GM21737 (cell line): ENCODE results near the gene SOX5.
"Not testable (repeated sequence)": the region's sequence is repeated elsewhere in the genome, so short reads cannot be mapped to it uniquely, and the experiment has no call there.

Experiments used
- ATAC-seq: cut with Tn5 transposase; IDR thresholded peaks from one replicate; pipeline ENCODE4 v1.9.1; 2021; ENCODE audit warnings: mild to moderate bottlenecking, moderate library complexity; ENCODE audit not compliant: unreplicated experiment

The SOX5 gene

DNA sequence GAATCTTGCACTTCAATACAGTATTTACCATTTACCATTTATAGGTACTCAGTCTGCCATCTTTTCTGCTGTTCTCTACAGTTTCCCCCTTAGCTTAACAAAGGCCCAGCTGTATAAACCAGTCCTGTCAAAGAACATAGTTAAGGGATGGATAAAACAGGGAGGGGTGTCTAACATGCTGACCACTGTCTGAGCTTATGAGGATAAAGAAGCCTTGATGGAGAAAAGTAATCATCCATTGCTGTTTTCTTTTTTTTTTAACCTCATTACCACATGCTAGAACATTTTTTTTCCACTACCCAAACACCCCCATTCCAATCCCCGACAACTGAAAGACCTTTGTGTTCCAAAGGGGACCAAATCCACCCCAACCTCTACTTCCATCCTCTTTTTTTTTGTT lies 39.9 kb downstream of the SOX5 start:
- no peak for ATAC-seq

GRCh38 chr12:23906329-23906728 lies 43.1 kb downstream of the SOX5 start:
- no peak for ATAC-seq

DNA sequence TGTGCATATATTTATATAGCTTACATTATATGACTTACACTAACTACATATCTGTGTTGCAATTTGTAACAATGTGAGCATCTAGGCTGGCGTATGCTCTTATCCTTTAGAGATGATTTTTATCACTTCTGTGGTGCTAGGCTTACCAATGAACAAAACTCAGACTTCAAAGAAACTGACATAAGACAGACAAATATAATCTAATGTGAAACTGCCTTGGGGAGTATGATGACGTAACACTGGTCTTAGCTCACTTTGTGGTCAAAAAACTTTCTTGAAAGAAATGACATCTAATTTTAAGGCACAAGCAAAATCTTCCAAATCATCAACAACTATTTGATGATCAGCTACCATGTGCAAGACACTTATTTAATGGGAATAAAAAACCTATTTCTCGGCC lies 50.0 kb downstream of the SOX5 start:
- no peak for ATAC-seq

- no peak for ATAC-seq
Observed at GRCh38 chr12:23898121-23898520, 51.3 kb downstream of the SOX5 start.

- ATAC-seq = no peak
Observed at GRCh38 chr12:23895792-23896218, 53.7 kb downstream of the SOX5 start.

DNA sequence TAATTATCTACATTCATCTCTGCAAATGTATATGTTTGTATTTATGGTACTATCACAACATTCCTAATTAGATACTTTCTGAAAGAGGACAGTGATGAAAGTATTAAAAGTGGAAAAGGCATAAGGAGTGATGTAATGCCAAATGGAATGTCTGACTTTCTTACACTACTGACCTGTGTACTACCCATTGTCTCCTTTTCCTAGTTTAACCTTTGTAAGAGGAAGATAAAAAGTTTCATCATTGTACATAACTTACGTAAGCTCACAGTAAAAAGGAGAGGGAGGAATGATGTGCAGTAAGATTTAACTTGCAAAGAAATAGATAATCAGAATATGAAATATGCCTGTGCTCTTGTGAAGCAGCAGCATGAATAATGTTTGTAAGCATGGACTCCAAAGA lies 55.9 kb downstream of the SOX5 start:
- ATAC-seq = no peak

DNA sequence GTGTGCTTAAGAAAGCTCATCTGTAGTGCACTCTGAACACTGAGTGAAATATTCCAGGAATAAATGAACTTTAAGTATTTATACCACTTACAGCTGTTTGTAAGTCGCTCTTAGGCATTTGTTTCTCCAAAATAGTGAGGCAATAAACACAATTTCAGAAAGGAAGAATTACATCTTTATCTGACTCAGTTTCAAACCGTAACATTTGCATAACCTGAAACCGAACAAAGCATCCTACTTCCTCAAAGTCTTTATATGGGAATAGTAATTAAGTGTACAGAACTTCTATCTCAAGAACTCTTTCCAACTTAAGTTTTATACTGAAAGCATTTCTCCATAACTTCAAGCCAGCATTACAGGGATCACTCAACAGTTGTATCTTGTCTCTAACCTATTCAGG lies 58.4 kb downstream of the SOX5 start:
- no peak for ATAC-seq

GRCh38 chr12:23889069-23889440 lies 60.4 kb downstream of the SOX5 start:
- no peak for ATAC-seq

DNA sequence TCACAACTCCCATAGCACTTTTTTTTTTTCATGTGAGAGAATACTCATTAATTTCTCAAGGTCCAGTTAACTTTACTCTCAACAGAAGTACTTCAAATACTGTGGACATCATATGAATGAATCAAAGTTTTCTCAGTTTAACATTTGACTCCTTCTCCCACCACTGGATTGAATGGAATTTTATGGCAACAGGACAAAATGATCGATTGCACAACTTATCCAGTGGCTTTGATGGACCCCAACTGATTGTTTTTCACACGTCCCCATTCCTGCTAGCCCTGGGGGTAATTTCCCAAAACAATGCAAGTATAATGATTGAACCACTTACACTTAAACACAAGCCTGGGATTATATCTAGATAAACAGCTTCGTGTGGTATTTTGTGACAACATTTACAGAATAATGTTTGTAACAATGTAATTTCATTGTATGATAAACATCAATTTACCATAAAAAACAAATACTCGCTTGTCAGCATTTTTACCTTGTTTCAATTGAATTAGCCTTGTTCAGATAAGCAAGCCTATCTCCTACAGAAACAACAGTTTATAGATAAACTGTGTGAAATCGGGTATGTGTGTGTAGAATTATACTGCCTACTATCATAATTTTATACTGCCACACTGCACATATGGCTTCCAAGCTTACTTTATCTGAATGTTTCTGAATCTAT lies 60.9 kb downstream of the SOX5 start:
- no peak for ATAC-seq

DNA sequence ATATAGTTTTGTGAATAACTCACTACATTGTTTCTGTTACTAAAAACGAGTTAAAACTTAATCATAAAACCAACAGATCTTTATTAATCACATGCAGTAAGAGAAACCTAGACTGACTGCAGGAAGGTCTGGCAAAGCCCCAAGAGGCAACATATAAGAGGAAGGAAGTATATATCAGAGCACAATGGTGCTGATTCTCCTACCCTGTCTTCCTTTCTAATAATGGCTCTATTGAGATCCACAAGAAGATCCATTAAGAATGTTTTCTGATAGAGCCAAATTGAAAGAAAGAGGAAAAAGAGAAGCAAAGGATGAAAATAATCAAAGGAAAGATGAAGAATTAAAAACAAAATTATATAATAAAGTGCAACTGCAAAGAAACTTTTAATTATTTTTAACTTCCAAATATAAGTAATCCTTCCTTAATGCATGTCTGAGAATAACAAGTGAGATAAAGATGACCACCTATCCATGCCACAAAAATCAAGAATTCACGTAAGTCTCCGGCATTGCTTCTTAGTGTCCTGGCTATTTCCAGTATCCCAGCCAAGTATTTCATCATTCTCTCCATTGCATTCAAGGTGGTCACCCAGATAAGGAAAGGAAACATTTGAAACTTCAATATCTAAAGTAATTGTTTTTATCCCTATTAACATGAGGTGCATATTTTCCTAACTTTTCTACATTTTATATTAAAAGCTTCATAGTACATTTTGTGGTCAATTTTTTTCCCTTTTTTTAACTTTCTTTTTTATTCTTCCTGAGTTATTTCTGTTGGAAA lies 62.2 kb downstream of the SOX5 start:
- no peak for ATAC-seq

DNA sequence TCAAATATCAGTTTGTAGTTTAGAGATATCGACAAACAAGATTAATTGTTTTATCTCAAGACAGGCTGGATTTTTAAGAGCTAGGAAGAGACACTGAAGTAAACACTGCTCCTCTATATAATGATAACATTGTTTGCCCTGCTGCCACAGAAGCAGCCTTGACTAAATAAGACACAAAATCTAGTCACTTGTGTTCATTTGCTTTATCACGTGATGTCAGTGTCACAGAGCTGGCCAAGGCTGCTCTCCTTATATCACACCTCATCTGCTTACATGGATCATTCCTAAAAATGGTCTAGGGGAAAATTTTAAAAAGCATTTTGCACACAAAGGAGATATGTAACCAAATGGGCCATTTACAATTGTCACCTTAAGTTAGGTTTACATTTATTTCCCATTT lies 64.1 kb downstream of the SOX5 start:
- no peak for ATAC-seq

- no peak for ATAC-seq
Observed at GRCh38 chr12:23884909-23885308, 64.6 kb downstream of the SOX5 start.

- no peak for ATAC-seq
Observed at GRCh38 chr12:23880988-23881387, 68.5 kb downstream of the SOX5 start.

DNA sequence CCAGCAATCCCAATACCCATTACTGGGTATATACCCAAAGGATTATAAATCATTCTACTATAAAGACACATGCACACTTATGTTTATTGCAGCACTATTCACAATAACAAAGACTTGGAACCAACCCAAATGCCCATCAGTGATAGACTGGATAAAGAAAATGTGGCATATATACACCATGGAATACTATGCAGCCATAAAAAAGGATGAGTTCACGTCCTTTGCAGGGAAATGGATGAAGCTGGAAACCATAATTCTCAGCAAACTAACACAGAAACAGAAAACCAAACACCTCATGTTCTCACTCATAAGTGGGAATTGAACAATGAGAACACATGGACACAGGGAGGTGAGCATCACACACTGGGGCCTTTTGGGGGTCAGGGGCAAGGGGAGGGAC lies 72.9 kb downstream of the SOX5 start:
- ATAC-seq = not testable (repeated sequence)

DNA sequence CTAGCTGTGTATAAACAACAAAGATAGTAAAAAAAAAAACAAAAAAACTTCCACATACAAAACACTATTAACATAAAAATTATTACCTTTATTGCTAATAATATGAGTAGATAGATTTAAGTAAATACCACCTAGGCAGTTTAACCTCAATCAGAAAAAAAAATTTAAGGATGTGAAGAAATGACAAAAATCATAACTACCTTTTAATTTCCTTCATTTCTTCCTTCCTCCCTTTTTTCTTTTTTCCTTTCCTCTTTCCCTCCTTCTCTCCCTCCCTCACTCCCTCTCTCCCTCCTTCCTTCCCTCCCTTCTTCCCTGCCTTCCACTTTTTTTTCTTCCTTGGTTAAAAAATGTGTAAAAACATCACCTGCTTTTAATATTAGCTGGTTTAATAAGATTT lies 81.7 kb downstream of the SOX5 start:
- no peak for ATAC-seq

GRCh38 chr12:23862701-23863100 lies 86.8 kb downstream of the SOX5 start:
- no peak for ATAC-seq

DNA sequence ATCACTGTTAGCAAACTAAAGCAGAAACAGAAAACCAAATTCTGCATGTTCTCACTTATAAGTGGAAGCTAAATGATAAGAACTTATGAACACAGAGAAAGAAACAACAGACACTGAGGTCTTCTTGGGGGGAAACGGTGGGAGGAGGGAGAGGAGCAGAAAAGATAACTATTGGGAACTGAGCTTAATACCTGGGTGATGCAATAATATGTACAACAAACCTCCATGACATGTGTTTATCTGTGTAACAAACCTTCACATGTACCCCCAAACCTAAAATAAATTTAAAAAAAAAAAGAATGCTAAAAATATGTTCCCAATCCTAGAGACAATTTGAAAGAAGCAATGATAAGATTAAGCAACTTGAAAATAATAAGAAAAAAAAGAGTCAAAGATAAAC lies 89.5 kb downstream of the SOX5 start:
- no peak for ATAC-seq

DNA sequence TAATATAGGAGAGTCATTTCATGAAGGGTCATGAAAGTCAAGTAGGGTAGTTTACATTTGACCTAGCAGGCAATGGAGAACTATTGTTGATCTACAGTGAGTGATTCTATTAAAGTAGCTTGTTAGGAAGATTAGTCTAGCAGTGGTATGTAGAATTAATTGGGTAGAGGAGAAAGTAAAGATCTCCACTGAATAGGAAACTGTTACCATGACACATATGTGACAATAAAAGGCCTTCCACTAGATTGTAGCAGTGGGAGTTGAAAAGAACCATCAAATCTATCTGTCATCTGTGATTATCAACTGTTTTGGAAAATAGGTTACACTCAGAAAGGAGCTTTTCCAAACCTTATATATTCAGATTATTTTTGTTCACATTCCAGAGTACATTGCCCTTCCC lies 92.3 kb downstream of the SOX5 start:
- ATAC-seq = no peak

GRCh38 chr12:23855813-23856212 lies 93.7 kb downstream of the SOX5 start:
- peak; percentile 60 for ATAC-seq

- no peak for ATAC-seq
Observed at GRCh38 chr12:23854598-23854997, 94.9 kb downstream of the SOX5 start.

DNA sequence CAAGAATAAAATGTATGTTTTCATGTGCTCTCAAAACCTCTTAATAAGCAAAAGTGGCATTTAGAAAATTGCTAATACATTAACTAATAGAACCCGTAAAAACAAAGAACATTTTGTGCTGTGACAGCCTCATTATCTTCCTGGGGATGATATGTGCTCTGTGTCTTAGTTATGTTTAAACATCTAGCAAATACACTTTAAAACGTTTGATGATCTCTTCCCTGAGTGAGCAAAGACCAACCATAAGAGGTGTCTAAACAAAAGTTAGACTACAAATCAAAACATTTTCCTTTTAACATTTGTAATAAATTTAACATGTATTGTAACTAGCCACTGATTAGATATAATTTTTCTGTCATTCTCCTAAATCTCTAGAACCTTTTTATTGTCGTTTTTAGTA lies 95.8 kb downstream of the SOX5 start:
- ATAC-seq = no peak

- ATAC-seq = no peak
Observed at GRCh38 chr12:23851602-23852001, 97.9 kb downstream of the SOX5 start.

DNA sequence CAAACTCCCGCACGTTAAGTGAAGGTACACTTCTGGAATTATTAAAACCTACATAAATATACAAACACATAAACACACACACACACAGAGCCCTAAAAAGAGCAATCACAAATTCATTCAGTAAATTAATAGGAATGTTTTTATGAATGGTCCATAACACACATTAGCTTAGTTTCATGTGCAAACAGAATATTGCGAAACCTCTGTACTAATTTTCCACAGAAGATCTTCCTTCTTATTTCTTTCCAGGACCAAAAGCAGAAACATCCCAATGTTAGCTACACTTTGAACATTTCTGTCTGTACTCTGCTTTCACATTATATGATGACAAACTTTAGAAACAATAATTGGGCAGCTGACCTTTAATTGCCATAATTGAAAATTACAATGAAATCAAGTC lies 101.6 kb downstream of the SOX5 start:
- no peak for ATAC-seq
